HEK293 (cell line): Measurements from ENCODE around the gene TUBE1.

ENCODE experiments used
- CTCF ChIP-seq: fragments of 450-650 bp; formaldehyde crosslinking; IDR thresholded peaks from 2 replicates; pipeline ENCODE4 v1.5.1; 2016; ENCODE audit warnings: missing biosample characterization, missing genetic modification characterization
- PATZ1 ChIP-seq: fragments of 450-650 bp; formaldehyde crosslinking; IDR thresholded peaks from 2 replicates; pipeline ENCODE4 v1.5.1; 2016; ENCODE audit warnings: missing biosample characterization, missing genetic modification characterization
- TCF7L2 ChIP-seq: IDR thresholded peaks from 2 replicates; pipeline ENCODE4 v1.6.1; 2011; ENCODE audit warnings: low read depth, mild to moderate bottlenecking, inconsistent platforms, low read length, moderate library complexity, borderline replicate concordance
- ZBTB1 ChIP-seq: fragments of 450-650 bp; formaldehyde crosslinking; IDR thresholded peaks from 2 replicates; pipeline ENCODE4 v1.5.1; 2016; ENCODE audit warnings: missing biosample characterization, missing genetic modification characterization
- ZBTB20 ChIP-seq: fragments of 450-650 bp; formaldehyde crosslinking; IDR thresholded peaks from 2 replicates; pipeline ENCODE4 v1.5.1; 2016; ENCODE audit warnings: missing biosample characterization, missing genetic modification characterization
- ZNF133 ChIP-seq: fragments of 450-650 bp; formaldehyde crosslinking; IDR thresholded peaks from 2 replicates; pipeline ENCODE4 v1.5.1; 2016; ENCODE audit warnings: missing biosample characterization, missing genetic modification characterization
- ZNF223 ChIP-seq: fragments of 450-650 bp; formaldehyde crosslinking; IDR thresholded peaks from 2 replicates; pipeline ENCODE4 v1.5.1; 2016; ENCODE audit warnings: missing biosample characterization, missing genetic modification characterization
- ZNF416 ChIP-seq: fragments of 450-650 bp; formaldehyde crosslinking; IDR thresholded peaks from 2 replicates; pipeline ENCODE4 v1.5.1; 2016; ENCODE audit warnings: missing biosample characterization, missing genetic modification characterization
- ZNF501 ChIP-seq: fragments of 450-650 bp; formaldehyde crosslinking; IDR thresholded peaks from 2 replicates; pipeline ENCODE4 v1.5.1; 2016; ENCODE audit warnings: missing biosample characterization, missing genetic modification characterization
- ZNF510 ChIP-seq: fragments of 450-650 bp; formaldehyde crosslinking; IDR thresholded peaks from 2 replicates; pipeline ENCODE4 v1.5.1; 2018; ENCODE audit warnings: mild to moderate bottlenecking, missing genetic modification characterization, missing biosample characterization; ENCODE audit not compliant: insufficient replicate concordance
- ZNF76 ChIP-seq: fragments of 450-650 bp; formaldehyde crosslinking; IDR thresholded peaks from 2 replicates; pipeline ENCODE4; 2016; ENCODE audit warnings: low read depth, missing biosample characterization, missing genetic modification characterization, borderline replicate concordance

GRCh38 chr6:112117554-112117953, 30.3 kb upstream of the TUBE1 start:
- TF ChIP-seq CTCF (tag by site-specific recombination) (no peak), ZNF416 (tag by site-specific recombination) (no peak), TCF7L2 (no peak), ZNF76 (tag by site-specific recombination) (no peak), ZNF223 (tag by site-specific recombination) (no peak), ZNF510 (tag by site-specific recombination) (no peak), ZBTB1 (no peak), PATZ1 (tag by site-specific recombination) (no peak), ZBTB20 (tag by site-specific recombination) (no peak), ZNF133 (tag by site-specific recombination) (no peak), ZNF501 (tag by site-specific recombination) (no peak)
